Measurements from ENCODE around the gene DUT. TPM values are rescaled to one million over a fixed set of nuclear protein-coding genes. Genes with fewer than 3 reads are reported as not detected.

DUT gene
- total and polyA plus RNA-seq, 2 experiments from 2014 or later = 78.0 to 149 TPM

GRCh38 chr15:48374472-48374871 is 43.2 kb downstream of the DUT start:
- no peaks in the 10 kb centered on the region for H3K36me3 ChIP-seq (ENCODE audit: low read depth)
- peaks cover 53% of the 10 kb centered on the region for H3K4me1 ChIP-seq (ENCODE audit: insufficient read depth)
- 75 to 77% methylated on average over 3 of the region's 3 CpGs for WGBS, 2 experiments (ENCODE audit: low coverage in 1 of 2, low lambda C conversion rate in 2 of 2, missing lambda C conversion rate in 2 of 2)
- H3K79me2 ChIP-seq (ENCODE audit: insufficient read depth) = no peaks in the 10 kb centered on the region
- H3K9ac ChIP-seq = peak overlapping the region; percentile 66
- no peaks in the 10 kb centered on the region for H4K20me1 ChIP-seq (ENCODE audit: insufficient read depth)
- no peaks in the 10 kb centered on the region for H3K27me3 ChIP-seq (replicated peaks; ENCODE audit: insufficient read depth)
- TF ChIP-seq EZH2 (IDR thresholded peaks at IDR 0.05; ENCODE audit: insufficient read depth, poor library complexity, severe bottlenecking) (no peak), EZH2phosphoT487 (IDR thresholded peaks at IDR 0.05; ENCODE audit: insufficient read depth, low read depth) (no peak)
- H3K9me3 ChIP-seq (ENCODE audit: low read depth) = no peaks in the 10 kb centered on the region
- H3K9me2 ChIP-seq (ENCODE audit: insufficient read depth) = no peaks in the 10 kb centered on the region
- no peak for DNase-seq
- peak overlapping the region; percentile 95 for H3K27ac ChIP-seq
- peaks cover 46% of the 10 kb centered on the region for H3F3A ChIP-seq (ENCODE audit: insufficient read depth)
- peak overlapping the region; percentile 48 for H3K4me2 ChIP-seq (ENCODE audit: unreplicated experiment)
- H3K4me3 ChIP-seq = peak overlapping the region; percentile 25
- in situ Hi-C loops (cut with MboI) = loop anchor here (25.0 kb wide), 1 partner anchor 263 kb away; the partner anchor contains the start of gene FBN1
- H2AFZ ChIP-seq = peak overlapping the region; percentile 53; the same call in 1 of the 2 replicates

GRCh38 chr15:48375767-48376166 is 44.5 kb downstream of the DUT start:
- Histone ChIP-seq H3K9ac (no peak overlapping the region), H3K27ac (peak overlapping the region; percentile 95), H3K36me3 (ENCODE audit: low read depth) (no peaks in the 10 kb centered on the region), H3K9me3 (ENCODE audit: low read depth) (no peaks in the 10 kb centered on the region), H3K4me3 (no peak overlapping the region), H4K20me1 (ENCODE audit: insufficient read depth) (no peaks in the 10 kb centered on the region), H3K4me1 (ENCODE audit: insufficient read depth) (peaks cover 40% of the 10 kb centered on the region), H3F3A (ENCODE audit: insufficient read depth) (peaks cover 45% of the 10 kb centered on the region), H3K9me2 (ENCODE audit: insufficient read depth) (no peaks in the 10 kb centered on the region), H2AFZ (no peak overlapping the region), H3K79me2 (ENCODE audit: insufficient read depth) (no peaks in the 10 kb centered on the region), H3K4me2 (ENCODE audit: unreplicated experiment) (no peak overlapping the region), H3K27me3 (replicated peaks; ENCODE audit: insufficient read depth) (no peaks in the 10 kb centered on the region)
- no peak for DNase-seq
- TF ChIP-seq EZH2phosphoT487 (IDR thresholded peaks at IDR 0.05; ENCODE audit: insufficient read depth, low read depth) (no peak), EZH2 (IDR thresholded peaks at IDR 0.05; ENCODE audit: insufficient read depth, poor library complexity, severe bottlenecking) (no peak)
- in situ Hi-C loops (cut with MboI) = no loop called here
- WGBS, 2 experiments (ENCODE audit: low coverage in 1 of 2, low lambda C conversion rate in 2 of 2, missing lambda C conversion rate in 2 of 2) = 93 to 97% methylated on average over 2 of the region's 2 CpGs

- Histone ChIP-seq H3F3A (ENCODE audit: insufficient read depth) (peaks cover 27% of the 10 kb centered on the region), H3K79me2 (ENCODE audit: insufficient read depth) (no peaks in the 10 kb centered on the region), H3K9ac (no peak overlapping the region), H3K9me2 (ENCODE audit: insufficient read depth) (no peaks in the 10 kb centered on the region; the same call in 1 of the 2 replicates), H2AFZ (no peak overlapping the region), H3K36me3 (ENCODE audit: low read depth) (no peaks in the 10 kb centered on the region), H3K27me3 (replicated peaks; ENCODE audit: insufficient read depth) (no peaks in the 10 kb centered on the region), H4K20me1 (ENCODE audit: insufficient read depth) (no peaks in the 10 kb centered on the region), H3K4me1 (ENCODE audit: insufficient read depth) (peaks cover 21% of the 10 kb centered on the region), H3K4me3 (no peak overlapping the region), H3K9me3 (ENCODE audit: low read depth) (no peaks in the 10 kb centered on the region), H3K27ac (no peak overlapping the region), H3K4me2 (ENCODE audit: unreplicated experiment) (no peak overlapping the region)
- in situ Hi-C loops (cut with MboI) = no loop called here
- 96 to 97% methylated on average over 4 of the region's 4 CpGs for WGBS, 2 experiments (ENCODE audit: low coverage in 1 of 2, low lambda C conversion rate in 2 of 2, missing lambda C conversion rate in 2 of 2)
- no peak for DNase-seq
- TF ChIP-seq EZH2phosphoT487 (IDR thresholded peaks at IDR 0.05; ENCODE audit: insufficient read depth, low read depth) = no peak
- TF ChIP-seq EZH2 (IDR thresholded peaks at IDR 0.05; ENCODE audit: insufficient read depth, poor library complexity, severe bottlenecking) = no peak
Observed at GRCh38 chr15:48380198-48380597, 49.0 kb downstream of the DUT start.

- Histone ChIP-seq H3K9me3 (ENCODE audit: low read depth) (no peaks in the 10 kb centered on the region), H3K36me3 (ENCODE audit: low read depth) (no peaks in the 10 kb centered on the region), H3K4me1 (ENCODE audit: insufficient read depth) (peaks cover 31% of the 10 kb centered on the region), H3K9ac (no peak overlapping the region), H3K9me2 (ENCODE audit: insufficient read depth) (no peaks in the 10 kb centered on the region; the same call in 1 of the 2 replicates), H2AFZ (no peak overlapping the region), H3K27ac (no peak overlapping the region), H3K4me3 (no peak overlapping the region), H3F3A (ENCODE audit: insufficient read depth) (peaks cover 37% of the 10 kb centered on the region), H3K4me2 (ENCODE audit: unreplicated experiment) (no peak overlapping the region), H3K79me2 (ENCODE audit: insufficient read depth) (no peaks in the 10 kb centered on the region), H4K20me1 (ENCODE audit: insufficient read depth) (no peaks in the 10 kb centered on the region), H3K27me3 (replicated peaks; ENCODE audit: insufficient read depth) (no peaks in the 10 kb centered on the region)
- no peak for DNase-seq
- no peak for TF ChIP-seq EZH2 (IDR thresholded peaks at IDR 0.05; ENCODE audit: insufficient read depth, poor library complexity, severe bottlenecking)
- no peak for TF ChIP-seq EZH2phosphoT487 (IDR thresholded peaks at IDR 0.05; ENCODE audit: insufficient read depth, low read depth)
- in situ Hi-C loops (cut with MboI) = no loop called here
- 77 to 81% methylated on average over 4 of the region's 4 CpGs for WGBS, 2 experiments (ENCODE audit: low coverage in 1 of 2, low lambda C conversion rate in 2 of 2, missing lambda C conversion rate in 2 of 2)
Observed at GRCh38 chr15:48381861-48382260, 50.6 kb downstream of the DUT start.

GRCh38 chr15:48383031-48383430 is 51.8 kb downstream of the DUT start:
- no peak for DNase-seq
- Histone ChIP-seq H3K9ac (no peak overlapping the region), H3K9me2 (ENCODE audit: insufficient read depth) (no peaks in the 10 kb centered on the region; the same call in 1 of the 2 replicates), H3K27me3 (replicated peaks; ENCODE audit: insufficient read depth) (no peaks in the 10 kb centered on the region), H3K4me1 (ENCODE audit: insufficient read depth) (peaks cover 41% of the 10 kb centered on the region), H3K4me3 (no peak overlapping the region), H3K36me3 (ENCODE audit: low read depth) (no peaks in the 10 kb centered on the region), H3K4me2 (ENCODE audit: unreplicated experiment) (no peak overlapping the region), H3K27ac (no peak overlapping the region), H3F3A (ENCODE audit: insufficient read depth) (peaks cover 49% of the 10 kb centered on the region), H3K9me3 (ENCODE audit: low read depth) (no peaks in the 10 kb centered on the region), H3K79me2 (ENCODE audit: insufficient read depth) (no peaks in the 10 kb centered on the region), H2AFZ (no peak overlapping the region), H4K20me1 (ENCODE audit: insufficient read depth) (no peaks in the 10 kb centered on the region)
- in situ Hi-C loops (cut with MboI) = no loop called here
- 53 to 54% methylated on average over 2 of the region's 2 CpGs for WGBS, 2 experiments (ENCODE audit: low coverage in 1 of 2, low lambda C conversion rate in 2 of 2, missing lambda C conversion rate in 2 of 2)
- TF ChIP-seq EZH2phosphoT487 (IDR thresholded peaks at IDR 0.05; ENCODE audit: insufficient read depth, low read depth) (no peak), EZH2 (IDR thresholded peaks at IDR 0.05; ENCODE audit: insufficient read depth, poor library complexity, severe bottlenecking) (no peak)
